ENCODE measurements around the gene PEX14. TPM values are rescaled to one million over a fixed set of nuclear protein-coding genes. Genes with fewer than 3 reads are reported as not detected.

Gene PEX14
- total RNA-seq, 1 donor: 17.3 TPM

GRCh38 chr1:10528066-10529014 is 53.6 kb downstream of the PEX14 start:
- no peak for TF ChIP-seq CTCF (IDR thresholded peaks at IDR 0.05; ENCODE audit: insufficient read depth, low read depth, low read length)
- H3K4me3 ChIP-seq (ENCODE audit: low read depth, low read length): no peak overlapping the region
- DNase-seq (ENCODE audit: low read depth): peak; percentile 85

GRCh38 chr1:10529091-10529490 is 54.3 kb downstream of the PEX14 start:
- no peak for DNase-seq (ENCODE audit: low read depth)
- TF ChIP-seq CTCF (IDR thresholded peaks at IDR 0.05; ENCODE audit: insufficient read depth, low read depth, low read length): no peak
- no peak overlapping the region for H3K4me3 ChIP-seq (ENCODE audit: low read depth, low read length)

DNA sequence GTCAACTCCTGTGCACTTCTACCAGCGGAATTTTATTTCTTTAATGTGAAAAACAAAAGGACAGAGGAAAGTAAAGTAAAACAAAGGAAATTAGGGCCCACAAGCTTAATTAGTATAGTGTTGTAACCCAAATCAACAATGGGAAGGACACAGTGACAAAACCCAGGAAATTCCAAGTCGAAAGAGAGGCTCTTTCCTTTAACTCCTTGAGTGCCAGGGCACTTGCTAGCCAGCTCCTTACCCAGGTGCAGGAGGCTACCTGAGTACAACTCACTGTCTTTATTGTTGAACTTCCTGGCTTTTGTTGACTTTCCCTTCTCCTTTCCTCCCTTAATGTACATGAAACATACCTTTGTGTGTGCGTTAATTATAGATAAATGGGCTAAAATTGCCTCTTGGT is 55.0 kb downstream of the PEX14 start:
- H3K4me3 ChIP-seq (ENCODE audit: low read depth, low read length): no peak overlapping the region
- TF ChIP-seq CTCF (IDR thresholded peaks at IDR 0.05; ENCODE audit: insufficient read depth, low read depth, low read length): no peak
- no peak for DNase-seq (ENCODE audit: low read depth)

- DNase-seq (ENCODE audit: low read depth): peak; percentile 55
- H3K4me3 ChIP-seq (ENCODE audit: low read depth, low read length): no peak overlapping the region
- TF ChIP-seq CTCF (IDR thresholded peaks at IDR 0.05; ENCODE audit: insufficient read depth, low read depth, low read length): peak; percentile 77
Observed at GRCh38 chr1:10530281-10530740, 55.6 kb downstream of the PEX14 start.

GRCh38 chr1:10530756-10531495 is 56.2 kb downstream of the PEX14 start:
- H3K4me3 ChIP-seq (ENCODE audit: low read depth, low read length): no peak overlapping the region
- DNase-seq (ENCODE audit: low read depth): peak; percentile 31
- no peak for TF ChIP-seq CTCF (IDR thresholded peaks at IDR 0.05; ENCODE audit: insufficient read depth, low read depth, low read length)

DNA sequence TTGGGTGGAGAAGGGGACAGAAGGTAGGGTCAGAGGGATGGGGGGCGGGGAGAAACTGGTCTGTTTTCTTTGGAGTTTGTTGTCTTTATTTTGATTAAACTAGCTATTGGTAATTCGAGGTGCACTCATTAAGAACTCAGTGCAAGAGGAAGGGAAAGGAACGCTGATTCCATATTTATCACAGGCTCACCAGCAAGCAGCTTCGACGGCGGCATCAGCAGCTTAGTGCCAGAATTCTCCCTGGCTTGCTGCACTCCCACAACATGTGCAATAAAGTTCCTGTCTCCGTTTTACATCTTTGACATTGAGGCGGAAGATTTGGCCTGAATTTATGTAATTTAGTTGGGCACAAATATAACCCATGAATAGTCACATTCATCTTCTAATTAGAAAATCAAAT is 57.6 kb downstream of the PEX14 start:
- no peak for TF ChIP-seq CTCF (IDR thresholded peaks at IDR 0.05; ENCODE audit: insufficient read depth, low read depth, low read length)
- DNase-seq (ENCODE audit: low read depth): no peak
- H3K4me3 ChIP-seq (ENCODE audit: low read depth, low read length): no peak overlapping the region

Data from fibroblast of villous mesenchyme (primary cell).